GM12878 (cell line): ENCODE data around the gene RAE1. TPM values are rescaled to one million over a fixed set of nuclear protein-coding genes. Genes with fewer than 3 reads are reported as not detected.
A peak's percentile ranks its signal among the peaks of the same experiment; 100 is the strongest.

Experiments used
- HDAC2 ChIP-seq: fragments of 200-600 bp; sonication (generic); IDR thresholded peaks from 2 replicates; pipeline ENCODE4 v1.6.1; 2017
- PAX5 ChIP-seq: IDR thresholded peaks from 2 replicates; pipeline ENCODE4 v1.6.1; 2011; ENCODE audit warnings: low read depth, low read length, borderline replicate concordance
- SMC3 ChIP-seq: IDR thresholded peaks from 2 replicates; pipeline ENCODE4 v1.6.1; 2011; ENCODE audit warnings: low read length, improper control_type of control experiment, borderline replicate concordance
- STAT1 ChIP-seq: fragments of 450-650 bp; conservative IDR thresholded peaks from 2 replicates; pipeline ENCODE4 v1.6.1; 2014; ENCODE audit warnings: antibody characterized with exemption, mild to moderate bottlenecking
- TCF3 ChIP-seq: IDR thresholded peaks from 2 replicates; pipeline ENCODE4 v1.6.1; 2012; ENCODE audit warnings: low read depth, mild to moderate bottlenecking, low read length, borderline replicate concordance; ENCODE audit not compliant: insufficient read depth
- ZNF217 ChIP-seq: fragments of 450-650 bp; IDR thresholded peaks from 2 replicates; pipeline ENCODE4 v1.6.1; 2017; ENCODE audit warnings: antibody characterized with exemption, mild to moderate bottlenecking
- ZNF24 ChIP-seq: fragments of 450-650 bp; IDR thresholded peaks from 2 replicates; pipeline ENCODE4 v1.6.1; 2017; ENCODE audit warnings: antibody characterized with exemption, mild to moderate bottlenecking
- ZNF384 ChIP-seq: IDR thresholded peaks from 2 replicates; pipeline ENCODE4 v1.6.1; 2012; ENCODE audit warnings: low read depth, mild to moderate bottlenecking, low read length, improper control_type of control experiment, borderline replicate concordance
- ZNF622 ChIP-seq: fragments of 450-650 bp; IDR thresholded peaks from 2 replicates; pipeline ENCODE4 v1.6.1; 2017; ENCODE audit warnings: mild to moderate bottlenecking, inconsistent platforms
- polyA plus RNA-seq, 11 experiments: library from polyadenylated mRNA; depleted of rRNA in 4 of 11; unstranded in 6 of 11; stranded (reverse) in 5 of 11; fragments of >200 nt; fragmentation: Nextera tagmentation in 4 of 11; fragmentation: Illumina TruSeq in 1 of 11; extraction: Ambion mirVana in 4 of 11; extraction: Trizol in 1 of 11; gene quantifications; 1 replicate in 1 of 11; 2 replicates in 10 of 11; pipeline versions ENCODE4 v1.2.1 to v1.2.3, GENCODE V29; 2011 to 2016; ENCODE audit warnings: inconsistent platforms in 2 of 11, missing spikeins in 2 of 11, low read depth in 1 of 11
- total RNA-seq, 4 experiments: library from RNA; depleted of rRNA in 3 of 4; stranded (reverse); fragments of >200 nt in 3 of 4; fragmentation: Illumina TruSeq in 1 of 4; extraction: Trizol in 1 of 4; gene quantifications; 2 replicates each; pipeline versions ENCODE4 v1.2.1 to v1.2.3, GENCODE V29; 2013 to 2021
- TF ChIP-seq, protein P1 (sequence below): IDR thresholded peaks from 2 replicates; pipeline ENCODE4 v1.6.1; 2011; ENCODE audit warnings: low read depth, mild to moderate bottlenecking, low read length, moderate library complexity, borderline replicate concordance; ENCODE audit errors: extremely low read depth
- TF ChIP-seq, protein P2 (sequence below): IDR thresholded peaks from 2 replicates; pipeline ENCODE4 v1.6.1; 2011; ENCODE audit warnings: low read depth, low read length, improper control_type of control experiment, borderline replicate concordance

Gene RAE1
- total and polyA plus RNA-seq, 10 of the 15 experiments (the other 5 are each of a cell fraction or from before 2014, with no cell fraction given), result 28.7 to 107 (median 49.3) TPM

DNA sequence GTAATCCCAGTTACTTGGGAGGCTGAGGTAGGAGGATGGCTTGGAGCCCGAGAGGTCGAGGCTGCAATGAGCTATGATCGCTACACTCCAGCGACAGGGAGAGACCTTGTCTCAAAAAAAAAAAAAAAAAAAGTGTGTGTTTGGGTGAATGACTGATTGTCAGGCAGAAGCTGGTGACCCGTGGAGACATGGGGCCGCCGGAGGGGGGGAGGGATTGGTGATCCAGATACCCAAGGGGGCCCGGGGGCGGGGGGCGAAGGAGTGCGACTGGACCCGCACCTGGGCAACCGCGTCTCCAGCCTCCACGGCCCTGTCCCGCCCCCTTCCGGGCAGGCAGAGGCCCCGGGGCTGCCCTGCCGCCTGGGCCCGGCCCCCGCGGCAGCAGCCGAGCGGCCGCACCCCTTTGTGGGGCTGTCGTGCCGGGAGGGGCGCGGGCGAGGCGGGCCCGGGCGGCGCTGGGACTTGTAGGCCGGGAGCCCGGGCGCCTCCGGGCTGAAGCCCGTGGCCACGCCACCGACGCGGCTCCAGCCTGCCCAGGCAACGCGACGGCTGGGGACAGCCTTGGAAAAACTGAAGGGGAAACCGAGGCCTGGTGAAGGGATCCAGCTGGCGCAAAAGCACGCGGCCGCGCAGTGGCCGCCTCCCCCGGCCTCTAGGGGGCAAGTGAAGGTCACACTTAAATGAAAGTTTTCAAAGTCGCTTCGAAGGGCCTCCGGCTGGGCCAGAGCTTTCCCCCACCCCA is 38.1 kb downstream of the RAE1 start (continued):
- TF ChIP-seq TCF3, result no peak; the same call in 1 of the 2 replicates
- peak; percentile 22; the same call in 1 of the 2 replicates for TF ChIP-seq SMC3
- peak; percentile 78; the same call in 1 of the 2 replicates for TF ChIP-seq ZNF24
- no peak for TF ChIP-seq PAX5
- TF ChIP-seq HDAC2, result no peak
- TF ChIP-seq, protein P1, sequence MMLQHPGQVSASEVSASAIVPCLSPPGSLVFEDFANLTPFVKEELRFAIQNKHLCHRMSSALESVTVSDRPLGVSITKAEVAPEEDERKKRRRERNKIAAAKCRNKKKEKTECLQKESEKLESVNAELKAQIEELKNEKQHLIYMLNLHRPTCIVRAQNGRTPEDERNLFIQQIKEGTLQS, result no peak
- TF ChIP-seq, protein P2, sequence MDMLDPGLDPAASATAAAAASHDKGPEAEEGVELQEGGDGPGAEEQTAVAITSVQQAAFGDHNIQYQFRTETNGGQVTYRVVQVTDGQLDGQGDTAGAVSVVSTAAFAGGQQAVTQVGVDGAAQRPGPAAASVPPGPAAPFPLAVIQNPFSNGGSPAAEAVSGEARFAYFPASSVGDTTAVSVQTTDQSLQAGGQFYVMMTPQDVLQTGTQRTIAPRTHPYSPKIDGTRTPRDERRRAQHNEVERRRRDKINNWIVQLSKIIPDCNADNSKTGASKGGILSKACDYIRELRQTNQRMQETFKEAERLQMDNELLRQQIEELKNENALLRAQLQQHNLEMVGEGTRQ, result no peak
- TF ChIP-seq ZNF384, result peak; percentile 65
- no peak for TF ChIP-seq STAT1
- no peak for TF ChIP-seq ZNF622
- TF ChIP-seq ZNF217, result peak; percentile 48; the same call in 1 of the 2 replicates
